ENCODE results near the gene HSPB9. TPM values are rescaled to one million over a fixed set of nuclear protein-coding genes. Genes with fewer than 3 reads are reported as not detected.

HSPB9 gene
- total RNA-seq, 1 donor from 2014 or later = 1.2 TPM

GRCh38 chr17:42131981-42132432 lies 9.4 kb downstream of the HSPB9 start:
- peaks cover 57% of the 10 kb centered on the region for H3K4me1 ChIP-seq
- H3K36me3 ChIP-seq = peaks cover 0 to 39% of the 10 kb centered on the region in 2 donors
- peak in 1 of 2 donors; percentile 80 for TF ChIP-seq POLR2AphosphoS5 (IDR thresholded peaks at IDR 0.05; ENCODE audit: insufficient read depth in 1 of 2, low read depth in 1 of 2)
- TF ChIP-seq POLR2A (IDR thresholded peaks at IDR 0.05) = no peak
- no peak for DNase-seq (ENCODE audit: extremely low spot score in 2 of 2)
- H3K27me3 ChIP-seq = no peaks in the 10 kb centered on the region
- H3K27ac ChIP-seq = peak overlapping the region; percentile 36
- no peak overlapping the region for H3K4me3 ChIP-seq
- intact Hi-C loops (cut with DNase I) = no loop called here
- H3K9me3 ChIP-seq = no peaks in the 10 kb centered on the region

- Histone ChIP-seq H3K36me3 (peaks cover 0 to 29% of the 10 kb centered on the region in 2 donors), H3K9me3 (no peaks in the 10 kb centered on the region), H3K27ac (peak overlapping the region; percentile 36), H3K4me1 (peaks cover 57% of the 10 kb centered on the region), H3K4me3 (no peak overlapping the region), H3K27me3 (no peaks in the 10 kb centered on the region)
- DNase-seq (ENCODE audit: extremely low spot score in 2 of 2) = no peak
- intact Hi-C loops (cut with DNase I) = no loop called here
- TF ChIP-seq POLR2A (IDR thresholded peaks at IDR 0.05) (no peak), POLR2AphosphoS5 (IDR thresholded peaks at IDR 0.05; ENCODE audit: insufficient read depth in 1 of 2, low read depth in 1 of 2) (peak in 1 of 2 donors; percentile 46)
Measured at GRCh38 chr17:42132941-42133340, 10.3 kb downstream of the HSPB9 start.

- intact Hi-C loops (cut with DNase I) = no loop called here
Measured at GRCh38 chr17:42133461-42134041, 10.9 kb downstream of the HSPB9 start.

GRCh38 chr17:42135151-42135550 lies 12.5 kb downstream of the HSPB9 start:
- Histone ChIP-seq H3K9me3 (no peaks in the 10 kb centered on the region), H3K4me1 (peaks cover 73% of the 10 kb centered on the region), H3K27me3 (no peaks in the 10 kb centered on the region), H3K4me3 (no peak overlapping the region), H3K27ac (no peak overlapping the region), H3K36me3 (peaks cover 0 to 7% of the 10 kb centered on the region in 2 donors)
- TF ChIP-seq POLR2A (IDR thresholded peaks at IDR 0.05) = no peak
- TF ChIP-seq POLR2AphosphoS5 (IDR thresholded peaks at IDR 0.05; ENCODE audit: insufficient read depth in 1 of 2, low read depth in 1 of 2) = no peak
- no peak for TF ChIP-seq CTCF (IDR thresholded peaks at IDR 0.05)
- no peak for DNase-seq (ENCODE audit: extremely low spot score in 2 of 2)
- intact Hi-C loops (cut with DNase I) = no loop called here

More at GRCh38 chr17:42133461-42134041, 10.9 kb downstream of the HSPB9 start:
- H3K27me3 ChIP-seq = no peaks in the 10 kb centered on the region
- peak in 1 of 2 donors; percentile 67 for DNase-seq (ENCODE audit: extremely low spot score in 2 of 2)
- H3K27ac ChIP-seq = peak overlapping the region; percentile 40
- TF ChIP-seq CTCF (IDR thresholded peaks at IDR 0.05) = no peak
- no peak for TF ChIP-seq POLR2A (IDR thresholded peaks at IDR 0.05)
- TF ChIP-seq POLR2AphosphoS5 (IDR thresholded peaks at IDR 0.05; ENCODE audit: insufficient read depth in 1 of 2, low read depth in 1 of 2) = no peak
- no peak overlapping the region for H3K4me3 ChIP-seq
- H3K36me3 ChIP-seq = peaks cover 0 to 23% of the 10 kb centered on the region in 2 donors
- no peaks in the 10 kb centered on the region for H3K9me3 ChIP-seq
- peaks cover 59% of the 10 kb centered on the region for H3K4me1 ChIP-seq

- intact Hi-C loops (cut with DNase I) = no loop called here
- DNase-seq (ENCODE audit: extremely low spot score in 2 of 2) = no peak
- Histone ChIP-seq H3K4me3 (no peak overlapping the region), H3K36me3 (no peaks in the 10 kb centered on the region), H3K27me3 (no peaks in the 10 kb centered on the region), H3K27ac (peak overlapping the region; percentile 15), H3K4me1 (peaks cover 65% of the 10 kb centered on the region), H3K9me3 (no peaks in the 10 kb centered on the region)
- TF ChIP-seq POLR2A (IDR thresholded peaks at IDR 0.05) = no peak
- no peak for TF ChIP-seq CTCF (IDR thresholded peaks at IDR 0.05)
- peak in 1 of 2 donors; percentile 72 for TF ChIP-seq POLR2AphosphoS5 (IDR thresholded peaks at IDR 0.05; ENCODE audit: insufficient read depth in 1 of 2, low read depth in 1 of 2)
Measured at GRCh38 chr17:42135664-42136653, 13.4 kb downstream of the HSPB9 start.

All from vagina (tissue), 2 donors.